Esophagus squamous epithelium (tissue), 4 donors: ENCODE data around the gene SAP25.

Experiments
- POLR2A ChIP-seq, 4 donors: fragments of 450-650 bp; IDR thresholded peaks; one replicate each; pipeline ENCODE4 v1.6.1; 2017; ENCODE audit warnings: antibody characterized with exemption in 4 of 4, mild to moderate bottlenecking in 4 of 4, moderate library complexity in 3 of 4
- TF ChIP-seq, protein P1 (sequence below), 6 experiments: fragments of 450-650 bp in 4 of 6; fragments of 200-600 bp in 2 of 6; sonication (generic) in 2 of 6; IDR thresholded peaks; one replicate each; pipeline ENCODE4 v1.5.1; 2016 to 2019; ENCODE audit warnings: antibody characterized with exemption in 6 of 6, mild to moderate bottlenecking in 4 of 6, moderate library complexity in 4 of 6

DNA sequence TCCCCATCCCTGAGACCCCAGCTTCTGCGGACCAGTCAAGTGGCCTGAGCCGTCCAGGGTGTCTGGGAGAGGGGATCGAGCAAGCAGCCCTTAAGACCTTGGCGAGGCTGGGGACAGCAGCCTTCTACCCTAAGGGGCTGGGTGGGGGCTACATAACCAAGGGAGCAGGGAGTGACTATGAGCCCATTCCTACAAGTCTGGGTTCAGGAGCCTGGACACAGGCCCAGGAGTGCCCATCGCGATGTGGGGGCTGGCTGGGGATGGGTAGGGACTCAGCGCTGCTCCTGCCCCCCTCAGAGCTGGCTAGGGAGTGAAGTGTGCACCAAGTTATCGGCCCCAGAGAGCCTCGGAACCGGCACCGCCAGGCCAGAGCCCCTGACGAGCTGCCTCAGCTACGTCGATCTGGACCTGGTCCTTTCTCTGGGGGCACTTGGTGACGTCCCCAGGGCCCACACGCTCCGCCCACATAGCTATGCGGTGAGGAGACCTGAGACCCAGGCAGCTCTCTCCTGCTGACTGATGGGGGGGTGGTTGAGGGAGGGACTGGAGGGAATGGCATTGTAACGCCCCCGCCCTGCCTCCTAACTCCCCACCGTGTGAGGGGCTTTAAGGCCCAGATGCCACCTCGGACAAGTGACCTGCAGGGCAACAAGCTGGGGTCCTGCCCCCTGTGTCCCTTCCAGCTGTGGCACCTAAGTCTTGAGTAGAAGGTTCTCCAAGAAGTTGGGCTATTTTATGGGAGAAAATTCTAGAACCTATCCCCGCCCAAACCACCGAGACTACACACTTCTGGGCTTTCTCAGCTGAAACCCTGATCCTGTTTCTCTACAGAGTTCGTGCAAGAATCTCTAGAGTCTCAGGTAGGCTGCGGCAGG, 2.5 kb downstream of the SAP25 start:
- TF ChIP-seq, protein P1, sequence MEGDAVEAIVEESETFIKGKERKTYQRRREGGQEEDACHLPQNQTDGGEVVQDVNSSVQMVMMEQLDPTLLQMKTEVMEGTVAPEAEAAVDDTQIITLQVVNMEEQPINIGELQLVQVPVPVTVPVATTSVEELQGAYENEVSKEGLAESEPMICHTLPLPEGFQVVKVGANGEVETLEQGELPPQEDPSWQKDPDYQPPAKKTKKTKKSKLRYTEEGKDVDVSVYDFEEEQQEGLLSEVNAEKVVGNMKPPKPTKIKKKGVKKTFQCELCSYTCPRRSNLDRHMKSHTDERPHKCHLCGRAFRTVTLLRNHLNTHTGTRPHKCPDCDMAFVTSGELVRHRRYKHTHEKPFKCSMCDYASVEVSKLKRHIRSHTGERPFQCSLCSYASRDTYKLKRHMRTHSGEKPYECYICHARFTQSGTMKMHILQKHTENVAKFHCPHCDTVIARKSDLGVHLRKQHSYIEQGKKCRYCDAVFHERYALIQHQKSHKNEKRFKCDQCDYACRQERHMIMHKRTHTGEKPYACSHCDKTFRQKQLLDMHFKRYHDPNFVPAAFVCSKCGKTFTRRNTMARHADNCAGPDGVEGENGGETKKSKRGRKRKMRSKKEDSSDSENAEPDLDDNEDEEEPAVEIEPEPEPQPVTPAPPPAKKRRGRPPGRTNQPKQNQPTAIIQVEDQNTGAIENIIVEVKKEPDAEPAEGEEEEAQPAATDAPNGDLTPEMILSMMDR (IDR thresholded peaks at IDR 0.05): no peak
- no peak for TF ChIP-seq POLR2A (IDR thresholded peaks at IDR 0.05)
